Measurements from ENCODE around the gene ERC1. TPM values are rescaled to one million over a fixed set of nuclear protein-coding genes. Genes with fewer than 3 reads are reported as not detected.

ERC1 gene
- total RNA-seq, 4 donors from 2014 or later, result 46.1 to 83.2 (median 63.8) TPM

- TF ChIP-seq, protein P1, sequence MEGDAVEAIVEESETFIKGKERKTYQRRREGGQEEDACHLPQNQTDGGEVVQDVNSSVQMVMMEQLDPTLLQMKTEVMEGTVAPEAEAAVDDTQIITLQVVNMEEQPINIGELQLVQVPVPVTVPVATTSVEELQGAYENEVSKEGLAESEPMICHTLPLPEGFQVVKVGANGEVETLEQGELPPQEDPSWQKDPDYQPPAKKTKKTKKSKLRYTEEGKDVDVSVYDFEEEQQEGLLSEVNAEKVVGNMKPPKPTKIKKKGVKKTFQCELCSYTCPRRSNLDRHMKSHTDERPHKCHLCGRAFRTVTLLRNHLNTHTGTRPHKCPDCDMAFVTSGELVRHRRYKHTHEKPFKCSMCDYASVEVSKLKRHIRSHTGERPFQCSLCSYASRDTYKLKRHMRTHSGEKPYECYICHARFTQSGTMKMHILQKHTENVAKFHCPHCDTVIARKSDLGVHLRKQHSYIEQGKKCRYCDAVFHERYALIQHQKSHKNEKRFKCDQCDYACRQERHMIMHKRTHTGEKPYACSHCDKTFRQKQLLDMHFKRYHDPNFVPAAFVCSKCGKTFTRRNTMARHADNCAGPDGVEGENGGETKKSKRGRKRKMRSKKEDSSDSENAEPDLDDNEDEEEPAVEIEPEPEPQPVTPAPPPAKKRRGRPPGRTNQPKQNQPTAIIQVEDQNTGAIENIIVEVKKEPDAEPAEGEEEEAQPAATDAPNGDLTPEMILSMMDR (IDR thresholded peaks at IDR 0.05), result no peak
- DNase-seq (ENCODE audit: low spot score) (no peak), ATAC-seq (ENCODE audit: low FRiP score) (no peak)
These were observed 28.3 kb downstream of the ERC1 start for GRCh38 chr12:1019283-1019682.

DNA sequence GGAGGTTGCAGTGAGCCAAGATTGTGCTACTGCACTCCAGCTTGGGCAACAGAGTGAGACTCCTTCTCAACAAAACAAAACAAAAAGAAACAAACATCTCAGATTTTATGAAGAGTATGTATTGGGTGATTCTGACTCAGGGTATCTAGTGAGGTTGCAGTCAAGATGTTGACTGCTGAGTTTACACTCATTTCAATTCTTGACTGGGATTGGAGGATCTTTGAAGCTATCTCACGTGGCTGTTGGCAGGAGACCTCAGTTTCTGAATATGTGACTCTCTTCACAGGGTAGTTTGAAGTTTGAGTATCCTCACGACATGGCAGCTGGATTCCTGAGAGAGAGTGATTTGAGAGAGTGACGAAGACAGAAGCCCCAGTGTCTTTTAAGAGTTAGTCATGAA, 29.4 kb downstream of the ERC1 start:
- TF ChIP-seq, protein P1 (IDR thresholded peaks at IDR 0.05), result no peak
- no peak for DNase-seq (ENCODE audit: low spot score)
- no peak for ATAC-seq (ENCODE audit: low FRiP score)

DNA sequence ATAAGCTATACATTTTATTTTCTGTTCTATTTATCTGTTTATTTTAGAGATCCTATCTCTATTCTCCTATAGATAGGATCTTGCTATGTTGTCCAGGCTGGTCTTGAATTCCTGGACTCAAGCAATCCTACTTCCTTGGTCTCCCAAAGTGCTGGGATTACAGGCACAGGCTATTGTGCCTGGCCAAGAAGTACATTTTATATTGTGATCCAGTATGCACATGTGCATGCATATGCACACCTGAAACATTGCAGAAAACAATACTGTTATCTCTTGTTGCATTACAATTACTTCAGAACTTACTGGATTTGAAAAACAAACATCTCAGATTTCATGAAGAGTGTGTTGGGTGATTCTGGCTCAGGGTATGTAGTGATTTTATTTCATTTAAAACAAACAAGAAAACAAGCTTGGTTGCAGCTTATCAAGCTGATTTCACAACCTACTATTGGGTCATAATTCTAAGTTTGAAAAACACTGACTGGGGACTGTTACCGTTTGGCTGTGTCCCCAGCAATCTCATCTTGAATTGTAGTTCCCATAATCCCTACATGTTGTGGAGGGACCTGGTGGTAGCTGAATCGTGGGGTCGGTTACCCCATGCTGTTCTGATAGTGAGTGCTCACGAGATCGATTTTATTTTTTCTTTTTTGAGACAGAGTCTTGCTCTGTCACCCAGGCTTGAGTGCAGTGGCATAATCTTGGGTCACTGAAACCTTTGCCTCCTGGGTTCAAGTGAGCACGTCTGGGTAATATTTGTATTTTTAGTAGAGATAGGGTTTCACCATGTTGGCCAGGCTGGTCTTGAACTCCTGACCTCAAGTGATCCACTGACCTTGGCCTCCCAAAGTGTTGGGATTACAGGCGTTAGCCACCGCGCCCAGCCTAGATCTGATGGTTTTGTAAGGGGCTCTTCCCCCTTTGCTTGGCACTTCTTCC, 31.3 kb downstream of the ERC1 start:
- ATAC-seq (ENCODE audit: low FRiP score) (no peak), DNase-seq (ENCODE audit: low spot score) (no peak)
- TF ChIP-seq, protein P1 (IDR thresholded peaks at IDR 0.05), result no peak

DNA sequence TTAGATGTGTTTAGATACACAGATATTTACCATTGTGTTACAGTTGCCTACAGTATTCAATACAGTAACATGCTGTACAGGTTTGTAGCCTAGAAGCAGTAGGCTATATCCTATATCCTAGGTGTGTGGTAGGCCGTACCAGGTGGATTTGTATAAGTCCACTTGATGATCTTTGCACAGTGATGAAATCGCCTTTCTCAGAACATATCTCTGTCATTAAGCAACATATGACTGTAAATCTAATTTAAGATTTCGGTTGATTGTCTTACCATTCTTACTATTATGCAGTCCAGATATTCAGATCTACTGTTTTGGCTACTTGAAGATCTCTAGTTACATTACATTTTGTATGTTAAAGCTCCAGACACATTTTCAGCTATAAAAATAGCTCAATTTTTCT, 39.8 kb downstream of the ERC1 start:
- ATAC-seq (ENCODE audit: low FRiP score) (no peak), DNase-seq (ENCODE audit: low spot score) (no peak)

DNA sequence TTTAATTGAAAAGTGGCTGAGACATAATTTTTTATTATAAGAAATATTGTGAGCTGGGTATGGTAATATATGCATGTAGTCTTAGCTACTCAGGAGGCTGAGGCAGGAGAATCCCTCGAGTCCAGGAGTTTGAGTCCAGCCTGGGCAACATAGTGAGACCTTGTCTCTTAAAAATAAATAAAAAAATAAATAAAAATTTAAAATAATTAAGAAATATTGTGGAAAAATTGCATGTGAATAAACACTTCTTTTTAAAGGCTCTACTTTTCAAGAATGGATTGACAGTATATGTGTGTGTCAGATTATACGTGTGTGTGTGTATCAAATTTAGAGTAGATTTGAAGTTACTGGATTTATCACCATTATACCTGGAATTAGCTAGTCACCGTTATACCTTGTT, 43.2 kb downstream of the ERC1 start:
- no peak for ATAC-seq (ENCODE audit: low FRiP score)
- DNase-seq (ENCODE audit: low spot score), result no peak
- TF ChIP-seq, protein P1 (IDR thresholded peaks at IDR 0.05), result no peak

More for the DNA sequence above, 39.8 kb downstream of the ERC1 start:
- TF ChIP-seq, protein P1 (IDR thresholded peaks at IDR 0.05), result no peak

GRCh38 chr12:1034751-1035457, 43.9 kb downstream of the ERC1 start:
- no peak for ATAC-seq (ENCODE audit: low FRiP score)
- TF ChIP-seq, protein P1 (IDR thresholded peaks at IDR 0.05), result no peak
- no peak for DNase-seq (ENCODE audit: low spot score)

Measured in omental fat pad (tissue), 4 donors.